H9 (cell line): ENCODE results near the gene OR2F2. TPM values are rescaled to one million over a fixed set of nuclear protein-coding genes. Genes with fewer than 3 reads are reported as not detected.

ENCODE experiments used
- DNase-seq: peaks from one replicate; pipeline ENCODE4 v3.0.0-alpha.2; 2017
- H2AFZ ChIP-seq: one replicate; pipeline ENCODE4 v1.6.1; 2013; ENCODE audit warnings: mild to moderate bottlenecking, low read length, control low read depth, moderate library complexity
- H2AK5ac ChIP-seq: 2 replicates; pipeline ENCODE4 v1.6.1; 2013; ENCODE audit warnings: low read length, control low read depth, mixed read lengths; ENCODE audit not compliant: insufficient read length
- H2BK120ac ChIP-seq: one replicate; pipeline ENCODE4 v1.6.1; 2013; ENCODE audit warnings: low read depth, mild to moderate bottlenecking, low read length, control low read depth, inconsistent platforms; ENCODE audit not compliant: poor library complexity, severe bottlenecking
- H2BK12ac ChIP-seq: 2 replicates; pipeline ENCODE4 v1.6.1; 2013; ENCODE audit warnings: low read length, control low read depth, mixed read lengths, low read depth; ENCODE audit not compliant: insufficient read length
- H2BK15ac ChIP-seq: 2 replicates; pipeline ENCODE4 v1.6.1; 2013; ENCODE audit warnings: low read depth, low read length, control low read depth
- H2BK20ac ChIP-seq: one replicate; pipeline ENCODE4 v1.6.1; 2013; ENCODE audit warnings: low read depth, mild to moderate bottlenecking, low read length, control low read depth, inconsistent platforms; ENCODE audit not compliant: poor library complexity, severe bottlenecking
- H2BK5ac ChIP-seq: 2 replicates; pipeline ENCODE4 v1.6.1; 2013; ENCODE audit warnings: low read length, control low read depth, mixed read lengths; ENCODE audit not compliant: insufficient read length
- H3K14ac ChIP-seq: 2 replicates; pipeline ENCODE4 v1.6.1; 2013; ENCODE audit warnings: low read length, control low read depth; ENCODE audit not compliant: insufficient read depth
- H3K18ac ChIP-seq: 2 replicates; pipeline ENCODE4 v1.6.1; 2013; ENCODE audit warnings: low read depth, mild to moderate bottlenecking, mixed read lengths, low read length, control low read depth; ENCODE audit not compliant: insufficient read length
- H3K23ac ChIP-seq: 2 replicates; pipeline ENCODE4 v1.6.1; 2013; ENCODE audit warnings: low read length, control low read depth, mixed read lengths, low read depth; ENCODE audit not compliant: insufficient read length
- H3K23me2 ChIP-seq: 2 replicates; pipeline ENCODE4 v1.6.1; 2013; ENCODE audit warnings: low read depth, mild to moderate bottlenecking, mixed read lengths, low read length, control low read depth; ENCODE audit not compliant: insufficient read length, poor library complexity, severe bottlenecking
- H3K27ac ChIP-seq: 2 replicates; pipeline ENCODE4 v1.5.1; 2013; ENCODE audit warnings: low read length, control low read depth, mixed read lengths, low read depth; ENCODE audit not compliant: insufficient read length
- H3K27me3 ChIP-seq: 2 replicates; pipeline ENCODE4 v1.6.1; 2013; ENCODE audit warnings: low read length, control low read depth, inconsistent platforms; ENCODE audit not compliant: insufficient read depth
- H3K4ac ChIP-seq: 2 replicates; pipeline ENCODE4 v1.6.1; 2013; ENCODE audit warnings: low read depth, mild to moderate bottlenecking, control low read depth, inconsistent platforms, low read length, moderate library complexity
- H3K4me1 ChIP-seq: 2 replicates; pipeline ENCODE4 v1.6.1; 2013; ENCODE audit warnings: low read length, control low read depth, inconsistent platforms; ENCODE audit not compliant: insufficient read depth
- H3K4me2 ChIP-seq: 2 replicates; pipeline ENCODE4 v1.6.1; 2013; ENCODE audit warnings: low read length, control low read depth, mixed read lengths; ENCODE audit not compliant: insufficient read length, insufficient read depth
- H3K56ac ChIP-seq: 2 replicates; pipeline ENCODE4 v1.6.1; 2013; ENCODE audit warnings: low read depth, mild to moderate bottlenecking, mixed read lengths, low read length, control low read depth; ENCODE audit not compliant: insufficient read length
- H3K79me1 ChIP-seq: 2 replicates; pipeline ENCODE4 v1.6.1; 2013; ENCODE audit warnings: low read depth, mild to moderate bottlenecking, moderate library complexity, low read length, control low read depth, inconsistent platforms; ENCODE audit not compliant: insufficient read depth, poor library complexity, severe bottlenecking
- H3K79me2 ChIP-seq: 2 replicates; pipeline ENCODE4 v1.6.1; 2013; ENCODE audit warnings: low read length, control low read depth, inconsistent platforms; ENCODE audit not compliant: insufficient read depth
- H3K9ac ChIP-seq: 2 replicates; pipeline ENCODE4 v1.6.1; 2013; ENCODE audit warnings: low read length, control low read depth, mixed read lengths; ENCODE audit not compliant: insufficient read length; ENCODE audit errors: extremely low read depth
- H3K9me3 ChIP-seq: one replicate; pipeline ENCODE4 v1.6.1; 2013; ENCODE audit warnings: low read depth, low read length, inconsistent platforms; ENCODE audit not compliant: control insufficient read depth
- H3T11ph ChIP-seq: one replicate; pipeline ENCODE4 v1.6.1; 2013; ENCODE audit warnings: mild to moderate bottlenecking, low read length, control low read depth, inconsistent platforms
- H4K20me1 ChIP-seq: one replicate; pipeline ENCODE4 v1.6.1; 2013; ENCODE audit not compliant: control insufficient read depth, insufficient read length, insufficient read depth
- H4K5ac ChIP-seq: 2 replicates; pipeline ENCODE4 v1.6.1; 2013; ENCODE audit warnings: low read depth, mild to moderate bottlenecking, mixed read lengths, low read length, control low read depth; ENCODE audit not compliant: insufficient read length
- H4K8ac ChIP-seq: replicated peaks from 2 replicates; pipeline ENCODE4 v1.6.1; 2013; ENCODE audit warnings: low read length, control low read depth, mixed read lengths, low read depth; ENCODE audit not compliant: insufficient read length
- H4K91ac ChIP-seq: 2 replicates; pipeline ENCODE4 v1.6.1; 2013; ENCODE audit warnings: low read depth, mild to moderate bottlenecking, moderate library complexity, mixed read lengths, low read length, control low read depth; ENCODE audit not compliant: insufficient read length
- H3K27ac Mint-ChIP-seq, 3 experiments: 2 replicates in 2 of 3; 3 replicates in 1 of 3; pipeline ENCODE4 v1.8.0; 2020 to 2021; ENCODE audit warnings: mixed read lengths in 3 of 3, mild to moderate bottlenecking in 1 of 3, moderate library complexity in 1 of 3
- H3K27me3 Mint-ChIP-seq: 2 replicates; pipeline ENCODE4 v1.8.0; 2021; ENCODE audit warnings: low read depth, mild to moderate bottlenecking, moderate library complexity, mixed read lengths
- H3K36me3 Mint-ChIP-seq, 3 experiments: 2 replicates in 2 of 3; 3 replicates in 1 of 3; pipeline ENCODE4 v1.8.0; 2020 to 2021; ENCODE audit warnings: low read depth in 3 of 3, mixed read lengths in 3 of 3; ENCODE audit not compliant: insufficient read depth in 1 of 3
- H3K4me1 Mint-ChIP-seq, 2 experiments: 2 replicates each; pipeline ENCODE4 v1.8.0; 2020; ENCODE audit warnings: mixed read lengths in 2 of 2
- H3K4me3 Mint-ChIP-seq, 2 experiments: 2 replicates in 1 of 2; 3 replicates in 1 of 2; pipeline ENCODE4 v1.8.0; 2020 to 2021; ENCODE audit warnings: mild to moderate bottlenecking in 2 of 2, mixed read lengths in 2 of 2, moderate library complexity in 1 of 2
- H3K9me3 Mint-ChIP-seq, 2 experiments: 2 replicates in 1 of 2; 3 replicates in 1 of 2; pipeline ENCODE4 v1.8.0; 2020; ENCODE audit warnings: mild to moderate bottlenecking in 2 of 2, mixed read lengths in 2 of 2, moderate library complexity in 1 of 2
- CTCF ChIP-seq: fragments of 200-600 bp; sonication (generic); conservative IDR thresholded peaks from 3 replicates; pipeline ENCODE4 v1.8.0; 2021; ENCODE audit warnings: antibody characterized with exemption, mild to moderate bottlenecking
- WGBS: extraction: QIAGEN DNeasy Blood & Tissue Kit; methylation state at CpG from one replicate; pipeline ENCODE4 v1.1.7; 2013; ENCODE audit warnings: missing lambda C conversion rate, low lambda C conversion rate, mixed read lengths; ENCODE audit not compliant: insufficient read length; ENCODE audit errors: extremely low coverage; 5-methylcytosine and 5-hydroxymethylcytosine counted together
- total RNA-seq: library from RNA; stranded (reverse); gene quantifications from 2 replicates; pipeline ENCODE4 v1.2.1, GENCODE V29; 2021

OR2F2 gene
- total RNA-seq, 1 experiment from 2014 or later = not detected

- no peak overlapping the region for H4K91ac ChIP-seq
- H3K27me3 ChIP-seq = no peaks in the 10 kb centered on the region
- no peak overlapping the region for H3K4ac ChIP-seq
- no peaks in the 10 kb centered on the region for H3K4me1 ChIP-seq
- H4K20me1 ChIP-seq = no peaks in the 10 kb centered on the region
- Mint-ChIP-seq H3K4me1 (peaks cover 8% of the 10 kb centered on the region in 2 experiments), H3K4me3 (no peak overlapping the region), H3K9me3 (peaks cover 0 to 2% of the 10 kb centered on the region in 2 experiments; a peak in 1 of 5 replicates), H3K36me3 (no peaks in the 10 kb centered on the region; a peak in 2 of 7 replicates), H3K27me3 (no peaks in the 10 kb centered on the region; the same call in none of the 2 replicates), H3K27ac (no peak overlapping the region)
- H2BK12ac ChIP-seq = no peak overlapping the region
- no peaks in the 10 kb centered on the region for H3K79me2 ChIP-seq
- H3K9ac ChIP-seq = no peak overlapping the region
- H2AFZ ChIP-seq = no peak overlapping the region
- no peak overlapping the region for H3K56ac ChIP-seq
- H3K79me1 ChIP-seq = no peaks in the 10 kb centered on the region
- no peak for TF ChIP-seq CTCF
- H2AK5ac ChIP-seq = no peak overlapping the region
- no peak overlapping the region for H3K14ac ChIP-seq
- no peak overlapping the region for H2BK15ac ChIP-seq
- no peak overlapping the region for H2BK5ac ChIP-seq
- no peak overlapping the region for H3T11ph ChIP-seq
- H2BK20ac ChIP-seq = no peak overlapping the region
- no CpG with 5 or more reads among the region's 3 CpGs for WGBS
- no peak overlapping the region for H3K4me2 ChIP-seq
- no peaks in the 10 kb centered on the region for H3K23me2 ChIP-seq
- H3K27ac ChIP-seq = no peak overlapping the region
- H3K9me3 ChIP-seq = no peaks in the 10 kb centered on the region
- H3K18ac ChIP-seq = no peak overlapping the region
- H4K5ac ChIP-seq = no peak overlapping the region
- no peak overlapping the region for H3K23ac ChIP-seq
- DNase-seq = no peak
- no peak overlapping the region for H2BK120ac ChIP-seq
- H4K8ac ChIP-seq = no peak overlapping the region
Observed at GRCh38 chr7:143953421-143953820, 18.4 kb downstream of the OR2F2 start.
